Muscle of arm (tissue), 12 donors: ENCODE measurements around the gene AUTS2. TPM values are rescaled to one million over a fixed set of nuclear protein-coding genes. Genes with fewer than 3 reads are reported as not detected.
"Not testable (repeated sequence)": the region's sequence is repeated elsewhere in the genome, so short reads cannot be mapped to it uniquely, and the experiment has no call there.

ENCODE experiments used
- DNase-seq: peaks from one replicate; pipeline ENCODE4 v3.0.0-alpha.2; 2013
- polyA plus RNA-seq, 12 donors: library from polyadenylated mRNA; unstranded; fragments of 120-200 nt; gene quantifications; one replicate each; pipeline ENCODE4 v1.2.1, GENCODE V29; 2013; ENCODE audit not compliant: insufficient read length in 12 of 12

Gene AUTS2
- polyA plus RNA-seq, 12 donors = 60.0 to 182 (median 86.6) TPM

- DNase-seq = no peak
Observed at GRCh38 chr7:70707823-70708243, 1109.6 kb downstream of the AUTS2 start.

DNA sequence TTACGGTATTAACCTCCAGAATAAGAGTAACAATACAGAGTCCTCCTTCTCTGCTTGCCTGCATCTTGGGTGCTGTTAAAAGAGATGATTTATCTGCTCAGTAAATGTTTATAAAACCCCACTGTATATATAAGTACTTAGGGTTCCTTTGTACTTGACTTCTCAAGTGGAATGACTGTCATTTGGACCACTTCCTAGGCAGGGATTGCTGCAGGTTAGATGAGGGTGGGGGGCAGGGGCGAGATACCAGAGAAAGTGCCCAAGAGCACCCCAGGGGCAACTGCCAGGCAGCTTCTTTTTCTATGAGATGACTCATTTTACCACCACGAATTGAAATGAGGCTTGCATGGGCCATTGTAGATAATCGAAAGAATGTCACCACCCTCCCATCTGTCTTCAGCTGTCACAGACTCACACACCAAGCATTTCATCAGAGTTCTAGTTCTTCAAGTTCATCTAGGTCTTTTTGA is 1111.8 kb downstream of the AUTS2 start:
- DNase-seq = no peak

GRCh38 chr7:70710651-70711050 is 1112.4 kb downstream of the AUTS2 start:
- DNase-seq = no peak

- DNase-seq = no peak
Observed at GRCh38 chr7:70711452-70711851, 1113.2 kb downstream of the AUTS2 start.

DNA sequence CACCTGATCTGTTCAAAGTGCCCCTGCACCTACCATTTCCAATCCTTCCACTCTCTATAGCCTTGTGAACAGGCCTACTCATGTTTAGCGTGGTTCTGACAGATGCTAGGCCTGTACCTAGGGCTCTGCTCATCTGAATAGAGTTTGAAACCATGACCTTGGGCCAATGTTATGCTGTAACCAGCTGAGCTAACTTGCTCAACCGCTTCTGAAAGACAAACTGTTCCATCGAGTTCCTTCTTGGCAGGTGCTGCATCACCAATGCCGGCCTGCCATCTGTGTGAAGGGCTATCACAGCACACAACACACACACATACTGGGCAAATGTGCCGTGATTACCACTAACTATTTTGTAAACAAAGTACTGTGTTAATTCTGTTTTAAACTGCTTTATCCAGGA is 1114.7 kb downstream of the AUTS2 start:
- no peak for DNase-seq

- no peak for DNase-seq
Observed at GRCh38 chr7:70714506-70715038, 1116.3 kb downstream of the AUTS2 start.

DNA sequence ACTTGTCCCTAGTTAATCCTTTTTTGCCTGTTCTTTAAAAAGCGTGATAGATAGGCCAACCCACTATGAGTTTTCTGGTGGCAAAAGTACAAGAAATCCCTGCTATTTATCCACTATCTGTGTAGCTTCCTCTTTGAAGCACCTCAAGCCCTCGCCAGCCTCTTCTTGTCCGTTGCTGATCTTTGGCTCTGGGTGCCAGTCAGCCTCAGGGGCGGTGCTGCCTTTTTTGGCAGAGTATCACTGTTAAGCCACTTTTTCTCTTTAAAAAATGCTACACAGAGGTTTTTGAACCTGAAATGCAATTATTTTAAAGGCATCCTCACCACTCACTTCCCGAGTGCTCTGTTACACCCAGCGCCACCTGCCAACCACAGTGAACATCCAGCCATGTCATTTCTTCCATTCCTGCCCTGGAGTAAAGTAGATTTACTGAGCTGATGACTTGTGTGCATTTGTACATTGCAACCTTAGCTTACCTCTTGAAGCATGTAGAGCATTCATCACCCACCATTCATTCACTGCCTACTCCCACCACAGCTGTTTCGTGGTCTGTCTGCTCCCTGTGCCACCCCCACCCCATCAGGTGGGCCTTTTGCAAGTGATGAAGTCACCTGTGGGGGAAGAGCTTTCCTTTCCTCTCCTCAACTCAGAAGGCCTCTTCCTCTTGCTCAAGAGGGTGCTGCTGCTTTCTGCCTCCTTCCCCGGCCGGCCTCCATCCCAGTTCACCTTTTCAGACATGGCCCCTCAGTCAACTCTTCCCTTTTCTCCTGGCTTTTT is 1119.5 kb downstream of the AUTS2 start:
- no peak for DNase-seq

- no peak for DNase-seq
Observed at GRCh38 chr7:70719125-70719524, 1120.8 kb downstream of the AUTS2 start.

GRCh38 chr7:70720191-70720873 is 1122.1 kb downstream of the AUTS2 start:
- DNase-seq = no peak

- no peak for DNase-seq
Observed at GRCh38 chr7:70721500-70721899, 1123.2 kb downstream of the AUTS2 start.

DNA sequence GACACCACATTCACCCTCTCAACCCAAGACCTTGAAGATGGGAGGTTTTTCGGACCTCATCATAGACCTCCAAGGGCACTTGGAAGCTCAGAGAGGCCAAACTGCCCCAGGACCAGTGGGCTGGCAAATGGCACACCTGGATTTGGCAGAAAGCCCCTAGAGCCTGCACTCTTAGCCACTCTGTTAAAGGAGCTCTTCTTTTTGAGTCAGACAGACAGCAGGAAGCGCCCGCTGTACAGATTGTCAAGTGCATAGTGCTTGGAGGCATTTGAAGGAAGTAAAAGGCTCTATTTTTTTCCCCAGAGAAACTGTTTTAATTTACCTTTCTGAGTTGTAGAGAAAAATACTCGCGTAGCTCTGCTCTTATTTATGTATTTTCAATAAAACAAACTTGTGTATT is 1125.1 kb downstream of the AUTS2 start:
- no peak for DNase-seq

DNA sequence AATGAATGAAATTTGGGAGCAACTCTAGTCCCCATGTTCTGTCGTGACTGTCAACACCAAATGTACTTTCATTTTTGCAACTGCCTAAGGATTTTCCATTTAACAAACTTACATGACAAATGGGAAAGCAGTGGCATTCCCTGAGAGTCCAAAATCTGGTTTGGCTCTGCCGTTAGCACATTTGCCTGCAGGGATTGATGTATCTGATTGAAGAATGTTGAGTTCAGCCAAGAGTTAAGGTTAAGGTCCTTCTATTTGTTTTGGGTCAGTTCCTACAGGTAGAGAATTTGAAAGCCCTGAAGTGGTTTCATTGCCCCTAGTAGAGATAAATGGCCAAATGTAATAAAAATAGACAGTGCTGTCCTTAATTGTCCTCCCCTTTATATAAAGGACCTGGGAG is 1127.2 kb downstream of the AUTS2 start:
- DNase-seq = no peak

DNA sequence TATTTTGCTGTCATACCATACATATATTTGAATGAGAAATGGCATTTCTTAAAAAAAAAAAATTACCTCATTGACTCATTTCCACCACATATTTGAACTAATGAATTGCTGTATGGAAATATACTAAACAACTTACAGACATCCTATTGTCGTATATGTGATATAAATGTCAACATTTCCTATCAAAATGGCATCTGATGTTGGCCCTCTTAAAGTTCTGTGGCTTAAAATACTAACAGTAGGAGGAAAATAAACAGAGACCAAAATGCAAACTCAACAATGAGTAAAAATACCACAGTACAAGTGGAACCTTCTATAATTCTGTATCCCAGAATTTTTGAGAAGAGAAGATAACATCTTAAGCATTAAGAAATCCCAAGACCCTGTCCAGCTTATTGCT is 1128.0 kb downstream of the AUTS2 start:
- no peak for DNase-seq

DNA sequence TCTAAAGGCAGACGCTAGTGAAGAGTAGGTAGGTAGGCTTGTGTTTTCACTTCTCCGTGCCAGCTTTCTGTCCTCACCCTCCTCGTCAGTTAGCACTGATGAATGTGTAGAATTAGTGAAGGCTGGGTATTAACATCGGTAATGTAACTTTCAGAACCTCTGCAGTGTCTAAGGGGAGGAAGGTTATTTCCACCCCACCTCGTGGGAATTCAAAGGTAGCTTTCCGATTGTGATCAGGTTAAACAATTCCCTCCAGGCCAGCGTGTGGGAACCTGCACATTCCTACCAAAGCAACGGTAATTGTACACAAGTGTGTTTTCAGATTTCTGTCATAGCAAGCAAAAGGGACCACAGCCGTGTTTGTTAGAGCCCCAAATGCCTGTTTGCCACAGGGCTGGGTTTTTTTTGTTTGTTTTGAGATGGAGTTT is 1128.7 kb downstream of the AUTS2 start:
- DNase-seq = no peak

- no peak for DNase-seq
Observed at GRCh38 chr7:70727861-70728260, 1129.6 kb downstream of the AUTS2 start.

DNA sequence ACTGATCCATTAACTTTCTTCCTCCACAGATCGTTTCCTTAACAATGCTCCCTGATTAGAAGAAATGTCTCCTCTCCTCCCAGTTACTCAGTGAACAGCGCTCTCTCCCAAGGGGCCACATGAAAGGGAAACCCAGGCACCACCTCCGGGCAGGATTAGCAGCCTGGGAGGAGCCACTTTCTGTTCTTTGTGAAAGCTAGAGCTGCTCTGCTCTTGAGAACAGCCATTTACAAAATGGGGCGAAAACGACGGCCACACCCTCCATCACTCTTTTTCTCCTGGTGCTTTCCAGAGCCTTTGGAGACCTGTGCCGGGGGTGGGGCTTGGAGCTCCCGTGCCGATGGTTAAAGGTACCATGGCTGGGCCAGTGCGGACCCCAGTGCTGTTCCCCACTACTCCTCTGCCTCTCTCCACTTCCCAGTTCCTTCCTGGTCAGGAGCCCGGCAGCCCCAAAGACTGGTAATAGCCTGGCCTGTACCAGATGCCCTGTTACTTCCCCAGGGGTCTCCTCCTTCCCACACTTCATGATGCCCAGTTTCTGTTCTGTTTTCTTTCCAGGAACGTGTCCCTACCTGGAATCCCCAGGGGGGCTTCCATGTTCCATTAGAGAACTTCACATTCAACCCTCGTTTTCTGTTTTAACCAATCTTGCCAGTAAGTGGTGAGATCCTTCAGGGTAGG is 1130.7 kb downstream of the AUTS2 start:
- no peak for DNase-seq

DNA sequence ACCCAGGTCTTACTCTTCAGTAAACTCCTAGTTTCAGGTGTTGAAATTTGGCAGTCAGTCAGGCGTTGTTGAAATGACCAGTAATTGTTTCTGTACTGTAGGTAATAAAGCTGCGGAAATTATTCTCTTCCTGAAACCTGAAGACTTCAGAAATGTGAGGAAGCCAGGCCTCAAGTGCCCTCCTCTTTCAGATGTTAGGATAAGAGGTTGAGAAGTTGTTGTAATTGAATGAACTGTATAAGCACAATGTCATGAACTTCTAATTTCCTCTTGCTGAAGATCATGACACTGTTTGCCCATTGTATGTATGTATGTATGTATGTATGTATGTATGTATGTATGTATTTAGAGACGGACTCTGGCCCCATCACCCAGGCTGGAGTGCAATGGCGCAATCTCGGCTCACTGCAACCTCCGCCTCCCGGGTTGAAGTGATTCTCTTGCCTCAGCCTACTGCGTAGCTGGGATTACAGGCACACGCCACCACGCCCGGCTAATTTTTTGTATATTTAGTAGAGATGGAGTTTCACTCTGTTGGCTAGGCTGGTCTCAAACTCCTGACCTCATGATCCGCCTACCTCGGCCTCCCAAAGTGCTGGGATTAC is 1131.4 kb downstream of the AUTS2 start:
- not testable (repeated sequence) for DNase-seq

- no peak for DNase-seq
Observed at GRCh38 chr7:70730451-70731110, 1132.3 kb downstream of the AUTS2 start.

GRCh38 chr7:70733090-70733489 is 1134.8 kb downstream of the AUTS2 start:
- no peak for DNase-seq

DNA sequence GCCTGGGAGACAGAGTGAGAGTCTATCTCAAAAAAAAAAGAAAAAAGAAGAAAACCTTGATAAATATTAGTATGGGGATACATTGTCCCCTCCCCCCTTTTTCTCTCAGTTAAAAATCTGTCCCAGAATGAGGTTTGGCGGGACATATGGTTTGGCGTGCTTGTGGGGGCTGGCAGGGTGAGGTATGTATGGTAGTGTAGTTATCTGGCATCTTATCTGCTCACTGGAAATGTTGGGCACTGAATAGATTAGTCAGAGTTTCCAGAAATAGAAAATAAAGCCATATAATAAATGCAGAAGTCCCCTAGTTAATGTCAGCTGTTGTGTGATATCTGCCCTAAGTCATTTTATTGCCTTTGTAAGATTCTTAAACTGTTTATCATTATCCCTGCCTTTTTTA is 1136.1 kb downstream of the AUTS2 start:
- no peak for DNase-seq

- DNase-seq = no peak
Observed at GRCh38 chr7:70735313-70735712, 1137.0 kb downstream of the AUTS2 start.
